ENCODE data around the gene MAFG. TPM values are rescaled to one million over a fixed set of nuclear protein-coding genes. Genes with fewer than 3 reads are reported as not detected.
A peak's percentile ranks its signal among the peaks of the same experiment; 100 is the strongest.
"Not testable (repeated sequence)": the region's sequence is repeated elsewhere in the genome, so short reads cannot be mapped to it uniquely, and the experiment has no call there.

Gene MAFG
- total and polyA plus RNA-seq, 2 experiments from 2014 or later: 17.2 to 33.4 TPM

DNA sequence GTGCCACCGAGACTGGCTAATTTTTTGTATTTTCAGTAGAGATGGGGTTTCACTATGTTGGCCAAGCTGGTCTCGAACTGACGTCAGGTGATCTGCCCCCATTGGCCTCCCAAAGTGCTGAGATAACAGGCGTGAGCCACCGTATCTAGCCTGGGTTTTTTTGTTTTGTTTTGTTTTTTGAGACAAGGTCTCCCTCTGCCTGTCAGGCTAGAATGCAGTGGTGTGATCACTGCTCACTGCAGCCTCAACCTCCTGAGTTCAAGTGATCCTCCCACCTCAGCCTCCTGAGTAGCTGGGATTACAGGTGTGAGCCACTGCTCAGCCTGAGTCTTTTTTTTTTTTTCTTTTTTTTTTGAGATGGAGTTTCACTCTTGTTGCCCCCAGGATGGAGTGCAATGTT lies 25.9 kb upstream of the MAFG start:
- H3K36me3 ChIP-seq (ENCODE audit: insufficient read depth); H3K4me3 Mint-ChIP-seq; H3K4me3 ChIP-seq; H3K36me3 Mint-ChIP-seq (ENCODE audit: low read depth); H2AFZ ChIP-seq; H3K4me1 ChIP-seq (ENCODE audit: insufficient read depth); H3K79me2 ChIP-seq (replicated peaks; ENCODE audit: insufficient read depth); H3F3A ChIP-seq (replicated peaks; ENCODE audit: low read depth); H3K4me2 ChIP-seq; H3K27ac ChIP-seq (ENCODE audit: low read depth); H3K27ac Mint-ChIP-seq; H4K20me1 ChIP-seq (replicated peaks; ENCODE audit: insufficient read depth); H3K9me3 Mint-ChIP-seq; ATAC-seq; H3K9me2 ChIP-seq (ENCODE audit: insufficient read depth); H3K4me1 Mint-ChIP-seq; DNase-seq (ENCODE audit: low spot score): not testable (repeated sequence)
- peaks cover 18% of the 10 kb centered on the region for H3K27me3 ChIP-seq (ENCODE audit: insufficient read depth)
- H3K27me3 Mint-ChIP-seq (ENCODE audit: insufficient read depth, low read depth, poor library complexity): peaks cover 28% of the 10 kb centered on the region
- TF ChIP-seq, protein P1, sequence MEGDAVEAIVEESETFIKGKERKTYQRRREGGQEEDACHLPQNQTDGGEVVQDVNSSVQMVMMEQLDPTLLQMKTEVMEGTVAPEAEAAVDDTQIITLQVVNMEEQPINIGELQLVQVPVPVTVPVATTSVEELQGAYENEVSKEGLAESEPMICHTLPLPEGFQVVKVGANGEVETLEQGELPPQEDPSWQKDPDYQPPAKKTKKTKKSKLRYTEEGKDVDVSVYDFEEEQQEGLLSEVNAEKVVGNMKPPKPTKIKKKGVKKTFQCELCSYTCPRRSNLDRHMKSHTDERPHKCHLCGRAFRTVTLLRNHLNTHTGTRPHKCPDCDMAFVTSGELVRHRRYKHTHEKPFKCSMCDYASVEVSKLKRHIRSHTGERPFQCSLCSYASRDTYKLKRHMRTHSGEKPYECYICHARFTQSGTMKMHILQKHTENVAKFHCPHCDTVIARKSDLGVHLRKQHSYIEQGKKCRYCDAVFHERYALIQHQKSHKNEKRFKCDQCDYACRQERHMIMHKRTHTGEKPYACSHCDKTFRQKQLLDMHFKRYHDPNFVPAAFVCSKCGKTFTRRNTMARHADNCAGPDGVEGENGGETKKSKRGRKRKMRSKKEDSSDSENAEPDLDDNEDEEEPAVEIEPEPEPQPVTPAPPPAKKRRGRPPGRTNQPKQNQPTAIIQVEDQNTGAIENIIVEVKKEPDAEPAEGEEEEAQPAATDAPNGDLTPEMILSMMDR (conservative IDR thresholded peaks at IDR 0.05; ENCODE audit: low read depth in 2 of 2): peak in 1 of 2 experiments; percentile 22; a peak in 1 of 4 replicates

DNA sequence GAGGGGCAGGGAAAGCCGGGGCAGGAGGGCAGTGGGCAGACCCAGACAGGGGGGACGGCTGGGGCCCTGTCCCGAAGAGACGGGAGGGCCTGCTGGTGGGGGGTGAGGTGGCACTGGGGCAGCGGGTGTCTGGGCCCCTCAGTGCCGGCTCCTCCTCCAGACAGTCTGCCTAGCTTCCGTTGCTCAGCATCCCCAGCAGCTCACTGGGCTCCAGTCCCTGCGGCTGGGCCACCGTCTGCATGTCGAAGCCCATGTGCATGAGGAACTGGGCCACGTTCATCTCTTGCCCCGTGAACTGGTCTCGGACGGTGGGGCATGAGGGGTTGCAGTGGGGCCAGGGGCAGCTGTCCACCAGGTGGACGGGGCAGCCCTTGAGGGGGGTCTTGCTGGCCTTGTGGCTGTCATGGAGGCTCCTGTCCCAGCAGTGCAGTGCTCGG lies 25.3 kb upstream of the MAFG start:
- Histone ChIP-seq H3K4me1 (ENCODE audit: insufficient read depth) (no peaks in the 10 kb centered on the region), H3K27me3 (ENCODE audit: insufficient read depth) (peaks cover 11% of the 10 kb centered on the region), H3F3A (replicated peaks; ENCODE audit: low read depth) (no peaks in the 10 kb centered on the region), H3K36me3 (ENCODE audit: insufficient read depth) (no peaks in the 10 kb centered on the region), H3K4me3 (no peak overlapping the region), H3K4me2 (no peak overlapping the region), H4K20me1 (replicated peaks; ENCODE audit: insufficient read depth) (no peaks in the 10 kb centered on the region; the same call in 1 of the 2 replicates), H3K9me2 (ENCODE audit: insufficient read depth) (no peaks in the 10 kb centered on the region), H3K27ac (ENCODE audit: low read depth) (no peak overlapping the region), H2AFZ (no peak overlapping the region), H3K79me2 (replicated peaks; ENCODE audit: insufficient read depth) (no peaks in the 10 kb centered on the region)
- no peak overlapping the region for H3K4me3 Mint-ChIP-seq
- peaks cover 22% of the 10 kb centered on the region for H3K27me3 Mint-ChIP-seq (ENCODE audit: insufficient read depth, low read depth, poor library complexity)
- ATAC-seq: no peak
- no peaks in the 10 kb centered on the region; the same call in 2 of the 3 replicates for H3K4me1 Mint-ChIP-seq
- H3K36me3 Mint-ChIP-seq (ENCODE audit: low read depth): no peaks in the 10 kb centered on the region
- DNase-seq (ENCODE audit: low spot score): no peak
- no peaks in the 10 kb centered on the region for H3K9me3 Mint-ChIP-seq
- no peak overlapping the region for H3K27ac Mint-ChIP-seq
- no peak for TF ChIP-seq EZH2phosphoT487 (IDR thresholded peaks at IDR 0.05; ENCODE audit: unreplicated experiment)
- TF ChIP-seq, protein P2, sequence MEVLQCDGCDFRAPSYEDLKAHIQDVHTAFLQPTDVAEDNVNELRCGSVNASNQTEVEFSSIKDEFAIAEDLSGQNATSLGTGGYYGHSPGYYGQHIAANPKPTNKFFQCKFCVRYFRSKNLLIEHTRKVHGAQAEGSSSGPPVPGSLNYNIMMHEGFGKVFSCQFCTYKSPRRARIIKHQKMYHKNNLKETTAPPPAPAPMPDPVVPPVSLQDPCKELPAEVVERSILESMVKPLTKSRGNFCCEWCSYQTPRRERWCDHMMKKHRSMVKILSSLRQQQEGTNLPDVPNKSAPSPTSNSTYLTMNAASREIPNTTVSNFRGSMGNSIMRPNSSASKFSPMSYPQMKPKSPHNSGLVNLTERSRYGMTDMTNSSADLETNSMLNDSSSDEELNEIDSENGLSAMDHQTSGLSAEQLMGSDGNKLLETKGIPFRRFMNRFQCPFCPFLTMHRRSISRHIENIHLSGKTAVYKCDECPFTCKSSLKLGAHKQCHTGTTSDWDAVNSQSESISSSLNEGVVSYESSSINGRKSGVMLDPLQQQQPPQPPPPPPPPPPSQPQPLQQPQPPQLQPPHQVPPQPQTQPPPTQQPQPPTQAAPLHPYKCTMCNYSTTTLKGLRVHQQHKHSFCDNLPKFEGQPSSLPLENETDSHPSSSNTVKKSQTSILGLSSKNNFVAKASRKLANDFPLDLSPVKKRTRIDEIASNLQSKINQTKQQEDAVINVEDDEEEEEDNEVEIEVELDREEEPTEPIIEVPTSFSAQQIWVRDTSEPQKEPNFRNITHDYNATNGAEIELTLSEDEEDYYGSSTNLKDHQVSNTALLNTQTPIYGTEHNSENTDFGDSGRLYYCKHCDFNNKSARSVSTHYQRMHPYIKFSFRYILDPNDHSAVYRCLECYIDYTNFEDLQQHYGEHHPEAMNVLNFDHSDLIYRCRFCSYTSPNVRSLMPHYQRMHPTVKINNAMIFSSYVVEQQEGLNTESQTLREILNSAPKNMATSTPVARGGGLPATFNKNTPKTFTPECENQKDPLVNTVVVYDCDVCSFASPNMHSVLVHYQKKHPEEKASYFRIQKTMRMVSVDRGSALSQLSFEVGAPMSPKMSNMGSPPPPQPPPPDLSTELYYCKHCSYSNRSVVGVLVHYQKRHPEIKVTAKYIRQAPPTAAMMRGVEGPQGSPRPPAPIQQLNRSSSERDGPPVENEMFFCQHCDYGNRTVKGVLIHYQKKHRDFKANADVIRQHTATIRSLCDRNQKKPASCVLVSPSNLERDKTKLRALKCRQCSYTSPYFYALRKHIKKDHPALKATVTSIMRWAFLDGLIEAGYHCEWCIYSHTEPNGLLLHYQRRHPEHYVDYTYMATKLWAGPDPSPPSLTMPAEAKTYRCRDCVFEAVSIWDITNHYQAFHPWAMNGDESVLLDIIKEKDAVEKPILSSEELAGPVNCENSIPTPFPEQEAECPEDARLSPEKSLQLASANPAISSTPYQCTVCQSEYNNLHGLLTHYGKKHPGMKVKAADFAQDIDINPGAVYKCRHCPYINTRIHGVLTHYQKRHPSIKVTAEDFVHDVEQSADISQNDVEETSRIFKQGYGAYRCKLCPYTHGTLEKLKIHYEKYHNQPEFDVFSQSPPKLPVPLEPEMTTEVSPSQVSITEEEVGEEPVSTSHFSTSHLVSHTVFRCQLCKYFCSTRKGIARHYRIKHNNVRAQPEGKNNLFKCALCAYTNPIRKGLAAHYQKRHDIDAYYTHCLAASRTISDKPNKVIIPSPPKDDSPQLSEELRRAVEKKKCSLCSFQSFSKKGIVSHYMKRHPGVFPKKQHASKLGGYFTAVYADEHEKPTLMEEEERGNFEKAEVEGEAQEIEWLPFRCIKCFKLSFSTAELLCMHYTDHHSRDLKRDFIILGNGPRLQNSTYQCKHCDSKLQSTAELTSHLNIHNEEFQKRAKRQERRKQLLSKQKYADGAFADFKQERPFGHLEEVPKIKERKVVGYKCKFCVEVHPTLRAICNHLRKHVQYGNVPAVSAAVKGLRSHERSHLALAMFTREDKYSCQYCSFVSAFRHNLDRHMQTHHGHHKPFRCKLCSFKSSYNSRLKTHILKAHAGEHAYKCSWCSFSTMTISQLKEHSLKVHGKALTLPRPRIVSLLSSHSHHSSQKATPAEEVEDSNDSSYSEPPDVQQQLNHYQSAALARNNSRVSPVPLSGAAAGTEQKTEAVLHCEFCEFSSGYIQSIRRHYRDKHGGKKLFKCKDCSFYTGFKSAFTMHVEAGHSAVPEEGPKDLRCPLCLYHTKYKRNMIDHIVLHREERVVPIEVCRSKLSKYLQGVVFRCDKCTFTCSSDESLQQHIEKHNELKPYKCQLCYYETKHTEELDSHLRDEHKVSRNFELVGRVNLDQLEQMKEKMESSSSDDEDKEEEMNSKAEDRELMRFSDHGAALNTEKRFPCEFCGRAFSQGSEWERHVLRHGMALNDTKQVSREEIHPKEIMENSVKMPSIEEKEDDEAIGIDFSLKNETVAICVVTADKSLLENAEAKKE (CRISPR knock-in tag; IDR thresholded peaks at IDR 0.05): no peak
- TF ChIP-seq STAT1 (IDR thresholded peaks at IDR 0.05; ENCODE audit: unreplicated experiment): no peak
- no peak for TF ChIP-seq POLR2AphosphoS5 (IDR thresholded peaks at IDR 0.05; ENCODE audit: low read depth)
- TF ChIP-seq, protein P3, sequence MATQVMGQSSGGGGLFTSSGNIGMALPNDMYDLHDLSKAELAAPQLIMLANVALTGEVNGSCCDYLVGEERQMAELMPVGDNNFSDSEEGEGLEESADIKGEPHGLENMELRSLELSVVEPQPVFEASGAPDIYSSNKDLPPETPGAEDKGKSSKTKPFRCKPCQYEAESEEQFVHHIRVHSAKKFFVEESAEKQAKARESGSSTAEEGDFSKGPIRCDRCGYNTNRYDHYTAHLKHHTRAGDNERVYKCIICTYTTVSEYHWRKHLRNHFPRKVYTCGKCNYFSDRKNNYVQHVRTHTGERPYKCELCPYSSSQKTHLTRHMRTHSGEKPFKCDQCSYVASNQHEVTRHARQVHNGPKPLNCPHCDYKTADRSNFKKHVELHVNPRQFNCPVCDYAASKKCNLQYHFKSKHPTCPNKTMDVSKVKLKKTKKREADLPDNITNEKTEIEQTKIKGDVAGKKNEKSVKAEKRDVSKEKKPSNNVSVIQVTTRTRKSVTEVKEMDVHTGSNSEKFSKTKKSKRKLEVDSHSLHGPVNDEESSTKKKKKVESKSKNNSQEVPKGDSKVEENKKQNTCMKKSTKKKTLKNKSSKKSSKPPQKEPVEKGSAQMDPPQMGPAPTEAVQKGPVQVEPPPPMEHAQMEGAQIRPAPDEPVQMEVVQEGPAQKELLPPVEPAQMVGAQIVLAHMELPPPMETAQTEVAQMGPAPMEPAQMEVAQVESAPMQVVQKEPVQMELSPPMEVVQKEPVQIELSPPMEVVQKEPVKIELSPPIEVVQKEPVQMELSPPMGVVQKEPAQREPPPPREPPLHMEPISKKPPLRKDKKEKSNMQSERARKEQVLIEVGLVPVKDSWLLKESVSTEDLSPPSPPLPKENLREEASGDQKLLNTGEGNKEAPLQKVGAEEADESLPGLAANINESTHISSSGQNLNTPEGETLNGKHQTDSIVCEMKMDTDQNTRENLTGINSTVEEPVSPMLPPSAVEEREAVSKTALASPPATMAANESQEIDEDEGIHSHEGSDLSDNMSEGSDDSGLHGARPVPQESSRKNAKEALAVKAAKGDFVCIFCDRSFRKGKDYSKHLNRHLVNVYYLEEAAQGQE (IDR thresholded peaks at IDR 0.05; ENCODE audit: unreplicated experiment): no peak
- no peak for TF ChIP-seq ZNF114 (CRISPR knock-in tag; IDR thresholded peaks at IDR 0.05)
- no peak for TF ChIP-seq NANOG (IDR thresholded peaks at IDR 0.05; ENCODE audit: borderline replicate concordance)
- TF ChIP-seq ZNF331 (CRISPR knock-in tag; IDR thresholded peaks at IDR 0.05; ENCODE audit: low read depth): no peak
